ENCODE measurements around the gene UHRF1.

UHRF1 gene

GRCh38 chr19:4866595-4867424, 42.5 kb upstream of the UHRF1 start:
- Histone ChIP-seq H3K9me2 (replicated peaks; ENCODE audit: control insufficient read depth, low read length) (no peaks in the 10 kb centered on the region), H3K27ac (ENCODE audit: low read depth, low read length) (peak overlapping the region; percentile 75), H3F3A (ENCODE audit: control insufficient read depth, insufficient read depth) (peaks cover 11% of the 10 kb centered on the region), H3K36me3 (ENCODE audit: control insufficient read depth, low read length) (peaks cover 36% of the 10 kb centered on the region), H3K4me1 (ENCODE audit: control insufficient read depth, low read length) (peaks cover 72% of the 10 kb centered on the region), H3K4me2 (ENCODE audit: low read length) (peak overlapping the region; percentile 97), H3K27me3 (ENCODE audit: control insufficient read depth, low read length) (no peaks in the 10 kb centered on the region), H3K79me2 (ENCODE audit: control insufficient read depth, low read length) (peaks cover 49% of the 10 kb centered on the region), H3K4me3 (ENCODE audit: low read length) (peak overlapping the region; percentile 98), H3K9me3 (ENCODE audit: control insufficient read depth, insufficient read depth, low read length) (no peaks in the 10 kb centered on the region), H4K20me1 (ENCODE audit: control insufficient read depth, insufficient read depth, low read depth, low read length) (no peaks in the 10 kb centered on the region)
- no peak for TF ChIP-seq EZH2phosphoT487 (IDR thresholded peaks at IDR 0.05; ENCODE audit: borderline replicate concordance, low read length)
- TF ChIP-seq CTCF (IDR thresholded peaks at IDR 0.05; ENCODE audit: low read depth, low read length, poor library complexity, severe bottlenecking): no peak

- Histone ChIP-seq H3F3A (ENCODE audit: control insufficient read depth, insufficient read depth) (peaks cover 11% of the 10 kb centered on the region), H3K79me2 (ENCODE audit: control insufficient read depth, low read length) (peaks cover 40% of the 10 kb centered on the region), H3K4me3 (ENCODE audit: low read length) (peak within 1 kb of the TSS; percentile 98), H3K4me1 (ENCODE audit: control insufficient read depth, low read length) (peaks cover 72% of the 10 kb centered on the region), H3K27me3 (ENCODE audit: control insufficient read depth, low read length) (no peaks in the 10 kb centered on the region), H4K20me1 (ENCODE audit: control insufficient read depth, insufficient read depth, low read depth, low read length) (no peaks in the 10 kb centered on the region), H3K9me3 (ENCODE audit: control insufficient read depth, insufficient read depth, low read length) (no peaks in the 10 kb centered on the region), H3K4me2 (ENCODE audit: low read length) (peak within 1 kb of the TSS; percentile 97), H3K9me2 (replicated peaks; ENCODE audit: control insufficient read depth, low read length) (no peaks in the 10 kb centered on the region), H3K36me3 (ENCODE audit: control insufficient read depth, low read length) (peaks cover 29% of the 10 kb centered on the region), H3K27ac (ENCODE audit: low read depth, low read length) (peak within 1 kb of the TSS; percentile 75)
- TF ChIP-seq EZH2phosphoT487 (IDR thresholded peaks at IDR 0.05; ENCODE audit: borderline replicate concordance, low read length) (no peak), CTCF (IDR thresholded peaks at IDR 0.05; ENCODE audit: low read depth, low read length, poor library complexity, severe bottlenecking) (no peak)
Measured at GRCh38 chr19:4867534-4868285, 41.6 kb upstream of the UHRF1 start, which contains the start of gene PLIN3. PLIN3 (minus strand) TSS chr19:4867667; CDS start chr19:4861394, 6,273 bp downstream.

GRCh38 chr19:4868286-4868834, 40.9 kb upstream of the UHRF1 start:
- H4K20me1 ChIP-seq (ENCODE audit: control insufficient read depth, insufficient read depth, low read depth, low read length): no peaks in the 10 kb centered on the region
- H3K9me2 ChIP-seq (replicated peaks; ENCODE audit: control insufficient read depth, low read length): no peaks in the 10 kb centered on the region
- TF ChIP-seq CTCF (IDR thresholded peaks at IDR 0.05; ENCODE audit: low read depth, low read length, poor library complexity, severe bottlenecking) (no peak), EZH2phosphoT487 (IDR thresholded peaks at IDR 0.05; ENCODE audit: borderline replicate concordance, low read length) (no peak)
- H3F3A ChIP-seq (ENCODE audit: control insufficient read depth, insufficient read depth): peaks cover 9% of the 10 kb centered on the region
- H3K4me1 ChIP-seq (ENCODE audit: control insufficient read depth, low read length): peaks cover 72% of the 10 kb centered on the region
- H3K79me2 ChIP-seq (ENCODE audit: control insufficient read depth, low read length): peaks cover 34% of the 10 kb centered on the region
- no peaks in the 10 kb centered on the region for H3K27me3 ChIP-seq (ENCODE audit: control insufficient read depth, low read length)
- H3K27ac ChIP-seq (ENCODE audit: low read depth, low read length): no peak overlapping the region
- H3K36me3 ChIP-seq (ENCODE audit: control insufficient read depth, low read length): peaks cover 22% of the 10 kb centered on the region
- peak overlapping the region; percentile 97 for H3K4me2 ChIP-seq (ENCODE audit: low read length)
- peak overlapping the region; percentile 98 for H3K4me3 ChIP-seq (ENCODE audit: low read length)
- H3K9me3 ChIP-seq (ENCODE audit: control insufficient read depth, insufficient read depth, low read length): no peaks in the 10 kb centered on the region
